MM.1S (cell line): Measurements from ENCODE around the gene LDLRAD4.

Source experiments
- EZH2phosphoT487 ChIP-seq: fragments of 300-600 bp; sonication (generic); IDR thresholded peaks from 2 replicates; pipeline ENCODE4 v1.6.1; 2018; ENCODE audit warnings: antibody characterized with exemption, low read length
- TF ChIP-seq, protein P1 (sequence below): fragments of 300-600 bp; sonication (generic); IDR thresholded peaks from 2 replicates; pipeline ENCODE4 v1.5.1; 2016; ENCODE audit warnings: antibody characterized with exemption, low read length, mixed read lengths

DNA sequence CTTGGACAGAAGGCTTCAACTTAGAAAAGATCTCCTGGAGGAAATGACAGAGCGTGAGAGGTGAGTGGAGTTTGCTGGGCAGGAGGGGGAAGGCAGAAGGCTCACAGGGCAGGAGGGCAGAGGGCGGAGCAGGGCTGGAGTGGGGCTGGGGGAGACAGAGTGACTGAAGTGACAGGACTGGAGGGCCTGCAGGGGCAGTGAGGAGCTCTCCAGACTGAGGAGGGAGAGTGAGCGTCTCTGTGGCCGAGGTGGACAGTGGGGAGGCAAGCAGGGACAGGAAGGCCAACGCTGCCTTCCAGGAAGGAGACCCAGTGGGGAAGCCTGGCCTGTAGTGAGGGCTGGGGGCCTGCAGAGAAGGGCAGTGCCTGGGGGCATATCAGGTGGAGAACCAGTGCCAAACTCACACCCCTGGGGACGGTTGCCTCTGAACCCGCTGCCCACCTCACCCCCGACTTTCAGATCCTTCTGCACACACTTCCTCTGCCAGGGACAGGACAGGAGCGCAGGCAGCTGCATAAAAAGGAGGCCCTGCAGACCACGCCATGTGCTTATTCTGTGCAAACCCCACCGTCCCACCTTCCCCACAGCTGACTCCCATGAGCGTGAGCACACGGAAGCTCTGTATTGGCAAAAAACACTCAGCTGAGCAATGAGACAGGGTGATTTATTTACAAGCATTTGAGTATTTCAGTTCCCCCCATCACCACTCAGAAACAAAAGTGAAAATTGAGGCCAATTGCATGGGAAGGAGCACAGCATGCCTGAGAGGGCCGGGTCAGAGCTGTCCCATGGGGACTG, 263.5 kb downstream of the LDLRAD4 start:
- TF ChIP-seq, protein P1, sequence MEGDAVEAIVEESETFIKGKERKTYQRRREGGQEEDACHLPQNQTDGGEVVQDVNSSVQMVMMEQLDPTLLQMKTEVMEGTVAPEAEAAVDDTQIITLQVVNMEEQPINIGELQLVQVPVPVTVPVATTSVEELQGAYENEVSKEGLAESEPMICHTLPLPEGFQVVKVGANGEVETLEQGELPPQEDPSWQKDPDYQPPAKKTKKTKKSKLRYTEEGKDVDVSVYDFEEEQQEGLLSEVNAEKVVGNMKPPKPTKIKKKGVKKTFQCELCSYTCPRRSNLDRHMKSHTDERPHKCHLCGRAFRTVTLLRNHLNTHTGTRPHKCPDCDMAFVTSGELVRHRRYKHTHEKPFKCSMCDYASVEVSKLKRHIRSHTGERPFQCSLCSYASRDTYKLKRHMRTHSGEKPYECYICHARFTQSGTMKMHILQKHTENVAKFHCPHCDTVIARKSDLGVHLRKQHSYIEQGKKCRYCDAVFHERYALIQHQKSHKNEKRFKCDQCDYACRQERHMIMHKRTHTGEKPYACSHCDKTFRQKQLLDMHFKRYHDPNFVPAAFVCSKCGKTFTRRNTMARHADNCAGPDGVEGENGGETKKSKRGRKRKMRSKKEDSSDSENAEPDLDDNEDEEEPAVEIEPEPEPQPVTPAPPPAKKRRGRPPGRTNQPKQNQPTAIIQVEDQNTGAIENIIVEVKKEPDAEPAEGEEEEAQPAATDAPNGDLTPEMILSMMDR = no peak
- TF ChIP-seq EZH2phosphoT487 = no peak
